GM21723 (cell line): ENCODE measurements around the gene FGFRL1.

ENCODE experiments used
- ATAC-seq: cut with Tn5 transposase; IDR thresholded peaks from one replicate; pipeline ENCODE4 v1.9.1; 2021; ENCODE audit warnings: mild to moderate bottlenecking, moderate library complexity; ENCODE audit not compliant: unreplicated experiment

The FGFRL1 gene

GRCh38 chr4:1021386-1022050 is 10.1 kb downstream of the FGFRL1 start:
- peak; percentile 64 for ATAC-seq

- ATAC-seq: no peak
These were observed 10.8 kb downstream of the FGFRL1 start for GRCh38 chr4:1022051-1022738.

- no peak for ATAC-seq
These were observed 11.3 kb downstream of the FGFRL1 start for GRCh38 chr4:1022739-1023066.

GRCh38 chr4:1023075-1023640 is 11.7 kb downstream of the FGFRL1 start:
- no peak for ATAC-seq

- ATAC-seq: no peak
These were observed 12.7 kb downstream of the FGFRL1 start for GRCh38 chr4:1023895-1024740.

- ATAC-seq: no peak
These were observed 13.6 kb downstream of the FGFRL1 start for GRCh38 chr4:1024882-1025545.

- ATAC-seq: peak; percentile 68
These were observed 14.7 kb downstream of the FGFRL1 start for GRCh38 chr4:1026115-1026514.

GRCh38 chr4:1027219-1027914 is 15.9 kb downstream of the FGFRL1 start:
- ATAC-seq: no peak

- ATAC-seq: no peak
These were observed 16.5 kb downstream of the FGFRL1 start for GRCh38 chr4:1027915-1028238.

GRCh38 chr4:1028574-1029220 is 17.3 kb downstream of the FGFRL1 start:
- ATAC-seq: no peak

GRCh38 chr4:1029529-1029928 is 18.1 kb downstream of the FGFRL1 start:
- ATAC-seq: no peak

GRCh38 chr4:1030031-1030430 is 18.6 kb downstream of the FGFRL1 start:
- ATAC-seq: no peak

GRCh38 chr4:1030559-1030958 is 19.1 kb downstream of the FGFRL1 start:
- ATAC-seq: no peak

- ATAC-seq: no peak
These were observed 19.9 kb downstream of the FGFRL1 start for GRCh38 chr4:1031346-1031745.

GRCh38 chr4:1031956-1032795 is 20.8 kb downstream of the FGFRL1 start:
- ATAC-seq: no peak

- ATAC-seq: no peak
These were observed 21.4 kb downstream of the FGFRL1 start for GRCh38 chr4:1032861-1033260.

GRCh38 chr4:1033840-1034551 is 22.6 kb downstream of the FGFRL1 start:
- no peak for ATAC-seq

- ATAC-seq: no peak
These were observed 24.1 kb downstream of the FGFRL1 start for GRCh38 chr4:1035510-1035909.

- ATAC-seq: no peak
These were observed 24.7 kb downstream of the FGFRL1 start for GRCh38 chr4:1036095-1036494.
